Peyer's patch (tissue), 4 donors: ENCODE data around the gene TNFAIP3. TPM values are rescaled to one million over a fixed set of nuclear protein-coding genes. Genes with fewer than 3 reads are reported as not detected.
"Not testable (repeated sequence)": the region's sequence is repeated elsewhere in the genome, so short reads cannot be mapped to it uniquely, and the experiment has no call there.

ENCODE experiments used
- DNase-seq, 3 donors: peaks; one replicate each; pipeline ENCODE4 v3.0.0-alpha.2; 2017 to 2019
- H3K27ac ChIP-seq, 4 donors: fragments of 200-600 bp; sonication (generic); one replicate each; pipeline ENCODE4 v1.5.1; 2016 to 2019
- H3K27me3 ChIP-seq, 2 donors: fragments of 200-600 bp; sonication (generic); one replicate each; pipeline ENCODE4 v1.5.1; 2019
- H3K36me3 ChIP-seq, 3 donors: fragments of 200-600 bp; sonication (generic); one replicate each; pipeline ENCODE4 v1.5.1; 2016 to 2019
- H3K4me1 ChIP-seq, 4 donors: fragments of 200-600 bp; sonication (generic); one replicate each; pipeline ENCODE4 v1.5.1; 2016 to 2019
- H3K4me3 ChIP-seq, 4 donors: fragments of 200-600 bp; sonication (generic); 1 replicate in 3 of 4; 2 replicates in 1 of 4; pipeline ENCODE4 v1.5.1; 2016 to 2019; ENCODE audit warnings: mild to moderate bottlenecking in 1 of 4
- H3K9me3 ChIP-seq, 4 donors: fragments of 200-600 bp; sonication (generic); one replicate each; pipeline ENCODE4 v1.5.1; 2016 to 2019; ENCODE audit warnings: mild to moderate bottlenecking in 1 of 4
- POLR2A ChIP-seq, 2 donors: fragments of 450-650 bp; IDR thresholded peaks; one replicate each; pipeline ENCODE4 v1.5.1; 2017; ENCODE audit warnings: antibody characterized with exemption in 2 of 2, mild to moderate bottlenecking in 2 of 2, moderate library complexity in 2 of 2
- total RNA-seq, 4 donors: library from RNA; depleted of rRNA; stranded (reverse); fragments of >200 nt; gene quantifications; one replicate each; pipeline ENCODE4 v1.1.0, GENCODE V29; 2016
- TF ChIP-seq, protein P1 (sequence below), 6 experiments: fragments of 450-650 bp in 4 of 6; fragments of 200-600 bp in 2 of 6; sonication (generic) in 1 of 6; IDR thresholded peaks; one replicate each; pipeline ENCODE4 v1.5.1; 2017 to 2019; ENCODE audit warnings: antibody characterized with exemption in 6 of 6, mild to moderate bottlenecking in 3 of 6, moderate library complexity in 1 of 6

The TNFAIP3 gene
- total RNA-seq, 4 donors from 2014 or later, result 19.3 to 66.8 (median 30.6) TPM

DNA sequence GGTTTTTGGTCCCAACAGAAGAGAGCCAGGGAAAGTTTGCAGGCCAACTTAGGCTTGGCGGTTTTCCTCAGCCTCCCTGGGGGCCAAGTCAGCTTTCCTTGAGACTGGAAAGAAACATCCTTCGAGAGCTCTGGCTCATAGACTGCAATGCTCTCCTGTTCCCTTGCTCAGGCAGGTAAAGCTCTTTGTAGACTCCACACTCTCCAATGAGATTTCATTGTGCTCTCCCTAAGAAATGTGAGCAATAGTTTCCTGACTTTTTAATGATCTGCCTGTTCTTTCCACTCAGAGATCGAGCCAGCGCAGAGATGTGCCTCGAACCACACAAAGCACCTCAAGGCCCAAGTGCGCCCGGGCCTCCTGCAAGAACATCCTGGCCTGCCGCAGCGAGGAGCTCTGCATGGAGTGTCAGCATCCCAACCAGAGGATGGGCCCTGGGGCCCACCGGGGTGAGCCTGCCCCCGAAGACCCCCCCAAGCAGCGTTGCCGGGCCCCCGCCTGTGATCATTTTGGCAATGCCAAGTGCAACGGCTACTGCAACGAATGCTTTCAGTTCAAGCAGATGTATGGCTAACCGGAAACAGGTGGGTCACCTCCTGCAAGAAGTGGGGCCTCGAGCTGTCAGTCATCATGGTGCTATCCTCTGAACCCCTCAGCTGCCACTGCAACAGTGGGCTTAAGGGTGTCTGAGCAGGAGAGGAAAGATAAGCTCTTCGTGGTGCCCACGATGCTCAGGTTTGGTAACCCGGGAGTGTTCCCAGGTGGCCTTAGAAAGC is 13.9 kb downstream of the TNFAIP3 start:
- DNase-seq, result no peak
- TF ChIP-seq, protein P1, sequence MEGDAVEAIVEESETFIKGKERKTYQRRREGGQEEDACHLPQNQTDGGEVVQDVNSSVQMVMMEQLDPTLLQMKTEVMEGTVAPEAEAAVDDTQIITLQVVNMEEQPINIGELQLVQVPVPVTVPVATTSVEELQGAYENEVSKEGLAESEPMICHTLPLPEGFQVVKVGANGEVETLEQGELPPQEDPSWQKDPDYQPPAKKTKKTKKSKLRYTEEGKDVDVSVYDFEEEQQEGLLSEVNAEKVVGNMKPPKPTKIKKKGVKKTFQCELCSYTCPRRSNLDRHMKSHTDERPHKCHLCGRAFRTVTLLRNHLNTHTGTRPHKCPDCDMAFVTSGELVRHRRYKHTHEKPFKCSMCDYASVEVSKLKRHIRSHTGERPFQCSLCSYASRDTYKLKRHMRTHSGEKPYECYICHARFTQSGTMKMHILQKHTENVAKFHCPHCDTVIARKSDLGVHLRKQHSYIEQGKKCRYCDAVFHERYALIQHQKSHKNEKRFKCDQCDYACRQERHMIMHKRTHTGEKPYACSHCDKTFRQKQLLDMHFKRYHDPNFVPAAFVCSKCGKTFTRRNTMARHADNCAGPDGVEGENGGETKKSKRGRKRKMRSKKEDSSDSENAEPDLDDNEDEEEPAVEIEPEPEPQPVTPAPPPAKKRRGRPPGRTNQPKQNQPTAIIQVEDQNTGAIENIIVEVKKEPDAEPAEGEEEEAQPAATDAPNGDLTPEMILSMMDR (IDR thresholded peaks at IDR 0.05), result no peak
- no peak for TF ChIP-seq POLR2A (IDR thresholded peaks at IDR 0.05)
- Histone ChIP-seq H3K36me3 (peaks cover 0 to 68% (median 3%) of the 10 kb centered on the region in 3 donors), H3K4me1 (peaks cover 0 to 5% (median 2%) of the 10 kb centered on the region in 4 donors), H3K27ac (peak overlapping the region in 2 of 4 donors; percentile 22 to 32), H3K4me3 (no peak overlapping the region), H3K9me3 (no peaks in the 10 kb centered on the region), H3K27me3 (no peaks in the 10 kb centered on the region)

- peaks cover 0 to 5% (median 2%) of the 10 kb centered on the region in 4 donors for H3K4me1 ChIP-seq
- TF ChIP-seq POLR2A (IDR thresholded peaks at IDR 0.05), result no peak
- TF ChIP-seq, protein P1 (IDR thresholded peaks at IDR 0.05), result no peak
- DNase-seq, result no peak
- no peaks in the 10 kb centered on the region for H3K27me3 ChIP-seq
- peak overlapping the region in 2 of 4 donors; percentile 22 to 32 for H3K27ac ChIP-seq
- H3K4me3 ChIP-seq, result no peak overlapping the region
- no peaks in the 10 kb centered on the region for H3K9me3 ChIP-seq
- peaks cover 0 to 63% (median 0%) of the 10 kb centered on the region in 3 donors for H3K36me3 ChIP-seq
Observed at GRCh38 chr6:137881522-137881886, 14.4 kb downstream of the TNFAIP3 start.

GRCh38 chr6:137882225-137882961 is 15.3 kb downstream of the TNFAIP3 start:
- Histone ChIP-seq H3K27me3 (no peaks in the 10 kb centered on the region), H3K4me1 (peaks cover 0 to 5% (median 2%) of the 10 kb centered on the region in 4 donors), H3K36me3 (peaks cover 0 to 54% (median 0%) of the 10 kb centered on the region in 3 donors), H3K27ac (no peak overlapping the region), H3K4me3 (no peak overlapping the region), H3K9me3 (no peaks in the 10 kb centered on the region)
- no peak for DNase-seq
- no peak for TF ChIP-seq POLR2A (IDR thresholded peaks at IDR 0.05)
- TF ChIP-seq, protein P1 (IDR thresholded peaks at IDR 0.05), result no peak

DNA sequence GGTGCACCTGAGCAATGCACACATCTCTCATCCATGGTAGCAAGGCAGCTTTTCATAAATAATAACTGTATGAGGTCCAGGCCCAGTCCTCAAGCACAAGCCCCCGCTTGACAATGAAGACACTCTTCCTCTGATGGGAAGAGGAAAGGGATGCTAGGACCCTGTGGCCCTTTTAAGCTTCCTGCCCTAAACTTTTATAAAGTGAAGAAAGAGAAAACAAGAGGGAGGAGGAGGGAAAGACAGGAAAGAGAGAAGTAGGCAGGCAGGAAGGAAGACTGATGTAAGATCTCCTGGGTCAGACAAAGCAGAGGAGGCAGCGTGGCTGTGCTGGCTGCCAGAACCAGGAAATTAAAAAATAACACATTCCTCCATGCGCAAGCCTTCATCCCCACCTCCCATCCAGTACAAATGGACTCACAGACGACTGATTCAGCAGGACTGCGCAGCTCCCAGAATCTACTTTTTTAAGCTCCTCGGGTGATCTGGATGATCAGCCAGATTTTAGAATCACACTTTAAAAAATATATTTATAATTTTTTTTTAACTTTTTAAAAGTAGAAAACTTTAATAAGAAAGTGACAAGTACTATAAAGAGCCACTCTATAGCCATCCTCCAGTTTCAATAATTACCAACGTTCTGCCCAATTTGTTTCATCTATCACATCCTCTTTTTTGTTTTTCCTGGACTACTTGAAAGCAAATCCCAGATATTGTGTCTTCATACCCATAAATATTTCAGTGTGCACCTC is 16.5 kb downstream of the TNFAIP3 start:
- no peaks in the 10 kb centered on the region for H3K9me3 ChIP-seq
- no peak overlapping the region for H3K4me3 ChIP-seq
- TF ChIP-seq, protein P1 (IDR thresholded peaks at IDR 0.05), result no peak
- TF ChIP-seq POLR2A (IDR thresholded peaks at IDR 0.05), result no peak
- DNase-seq, result no peak
- H3K4me1 ChIP-seq, result peaks cover 0 to 5% (median 0%) of the 10 kb centered on the region in 4 donors
- H3K36me3 ChIP-seq, result peaks cover 0 to 42% (median 0%) of the 10 kb centered on the region in 3 donors
- H3K27me3 ChIP-seq, result no peaks in the 10 kb centered on the region
- H3K27ac ChIP-seq, result peak overlapping the region in 1 of 4 donors; percentile 6

GRCh38 chr6:137884149-137884909 is 17.3 kb downstream of the TNFAIP3 start:
- DNase-seq, result no peak
- H3K27ac ChIP-seq, result peak overlapping the region in 1 of 4 donors; percentile 6

GRCh38 chr6:137884910-137885229 is 17.8 kb downstream of the TNFAIP3 start:
- H3K4me1 ChIP-seq, H3K4me3 ChIP-seq, H3K9me3 ChIP-seq, H3K27ac ChIP-seq, H3K27me3 ChIP-seq, DNase-seq: not testable (repeated sequence)
- H3K36me3 ChIP-seq, result peaks cover 0 to 29% (median 0%) of the 10 kb centered on the region in 3 donors

More at GRCh38 chr6:137884149-137884909, 17.3 kb downstream of the TNFAIP3 start:
- Histone ChIP-seq H3K9me3 (no peaks in the 10 kb centered on the region), H3K36me3 (peaks cover 0 to 34% (median 0%) of the 10 kb centered on the region in 3 donors), H3K27me3 (no peaks in the 10 kb centered on the region), H3K4me3 (no peak overlapping the region), H3K4me1 (peaks cover 0 to 5% (median 0%) of the 10 kb centered on the region in 4 donors)
- TF ChIP-seq, protein P1 (IDR thresholded peaks at IDR 0.05), result no peak
- no peak for TF ChIP-seq POLR2A (IDR thresholded peaks at IDR 0.05)

DNA sequence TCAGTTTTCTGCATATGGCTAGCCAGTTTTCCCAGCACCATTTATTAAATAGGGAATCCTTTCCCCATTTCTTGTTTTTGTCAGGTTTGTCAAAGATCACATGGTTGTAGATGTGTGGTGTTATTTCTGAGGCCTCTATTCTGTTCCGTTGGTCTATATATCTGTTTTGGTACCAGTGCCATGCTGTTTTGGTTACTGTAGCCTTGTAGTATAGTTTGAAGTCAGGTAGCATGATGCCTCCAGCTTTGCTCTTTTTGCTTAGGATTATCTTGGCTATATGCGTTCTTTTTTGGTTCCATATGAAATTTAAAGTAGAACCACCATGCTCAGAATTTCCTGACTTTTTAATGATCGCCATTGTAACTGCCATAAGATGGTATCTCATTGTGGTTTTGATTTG is 19.2 kb downstream of the TNFAIP3 start:
- H3K4me1 ChIP-seq, DNase-seq, H3K27ac ChIP-seq, H3K4me3 ChIP-seq, H3K27me3 ChIP-seq, H3K9me3 ChIP-seq: not testable (repeated sequence)
- H3K36me3 ChIP-seq, result peaks cover 0 to 15% (median 0%) of the 10 kb centered on the region in 3 donors
